Stromal cell of bone marrow (primary cell): Measurements from ENCODE around the gene TLE2.

Experiments
- DNase-seq: peaks from one replicate; pipeline ENCODE4 v3.0.0-alpha.2; 2012; ENCODE audit warnings: low read depth

Gene TLE2

GRCh38 chr19:3029065-3029923, at the start of gene TLE2:
Gene TLE2, minus strand, starts transcription at chr19:3029280. Its CDS starts 376 bp downstream, at chr19:3028904.
- no peak for DNase-seq

- DNase-seq = no peak
Measured at GRCh38 chr19:3075605-3076431, 46.7 kb upstream of the TLE2 start.

GRCh38 chr19:3073931-3074595, 45.0 kb upstream of the TLE2 start:
- no peak for DNase-seq

GRCh38 chr19:3073159-3073563, 44.1 kb upstream of the TLE2 start:
- DNase-seq = no peak

- no peak for DNase-seq
Measured at GRCh38 chr19:3071768-3072167, 42.7 kb upstream of the TLE2 start.

- no peak for DNase-seq
Measured at GRCh38 chr19:3068071-3068470, 39.0 kb upstream of the TLE2 start.

- no peak for DNase-seq
Measured at GRCh38 chr19:3067563-3067962, 38.5 kb upstream of the TLE2 start.

- DNase-seq = no peak
Measured at GRCh38 chr19:3066482-3067049, 37.5 kb upstream of the TLE2 start.

- no peak for DNase-seq
Measured at GRCh38 chr19:3065675-3066357, 36.7 kb upstream of the TLE2 start.

- no peak for DNase-seq
Measured at GRCh38 chr19:3064011-3064330, 34.9 kb upstream of the TLE2 start.

GRCh38 chr19:3062165-3063105, 33.4 kb upstream of the TLE2 start, which contains the start of gene TLE5:
Gene TLE5, minus strand, starts transcription at chr19:3062495. Its CDS starts 295 bp downstream, at chr19:3062200.
- DNase-seq = no peak

GRCh38 chr19:3061182-3062161, 32.4 kb upstream of the TLE2 start:
- no peak for DNase-seq

- no peak for DNase-seq
Measured at GRCh38 chr19:3060857-3061181, 31.7 kb upstream of the TLE2 start.

- no peak for DNase-seq
Measured at GRCh38 chr19:3059653-3060052, 30.6 kb upstream of the TLE2 start.

- DNase-seq = no peak
Measured at GRCh38 chr19:3058821-3059314, 29.8 kb upstream of the TLE2 start.

- no peak for DNase-seq
Measured at GRCh38 chr19:3058009-3058820, 29.1 kb upstream of the TLE2 start.

- no peak for DNase-seq
Measured at GRCh38 chr19:3057275-3057714, 28.2 kb upstream of the TLE2 start.

- no peak for DNase-seq
Measured at GRCh38 chr19:3056417-3057088, 27.5 kb upstream of the TLE2 start.
